Measurements from ENCODE around the gene ST6GALNAC1. TPM values are rescaled to one million over a fixed set of nuclear protein-coding genes. Genes with fewer than 3 reads are reported as not detected.
A peak's percentile ranks its signal among the peaks of the same experiment; 100 is the strongest.

ST6GALNAC1 gene
- total and polyA plus RNA-seq, 2 of the 13 experiments (the other 11 are each of a cell fraction or from before 2014, with no cell fraction given): not detected

- TF ChIP-seq YEATS4 (CRISPR knock-in tag; IDR thresholded peaks at IDR 0.05; ENCODE audit: borderline replicate concordance): no peak
- no peak for TF ChIP-seq ELF4 (CRISPR knock-in tag; IDR thresholded peaks at IDR 0.05; ENCODE audit: borderline replicate concordance)
- TF ChIP-seq ZNF563 (CRISPR knock-in tag; IDR thresholded peaks at IDR 0.05): no peak
- no peak for TF ChIP-seq MED8 (CRISPR knock-in tag; IDR thresholded peaks at IDR 0.05; ENCODE audit: insufficient replicate concordance)
- no peak for TF ChIP-seq ZNF891 (CRISPR knock-in tag; IDR thresholded peaks at IDR 0.05)
- no peak for TF ChIP-seq ZNF550 (CRISPR knock-in tag; IDR thresholded peaks at IDR 0.05; ENCODE audit: borderline replicate concordance)
- TF ChIP-seq NFKBIZ (CRISPR knock-in tag; IDR thresholded peaks at IDR 0.05): no peak
- no peak for TF ChIP-seq NR3C1 (CRISPR knock-in tag; IDR thresholded peaks at IDR 0.05)
- no peak for TF ChIP-seq ZNF510 (CRISPR knock-in tag; IDR thresholded peaks at IDR 0.05; ENCODE audit: low read depth)
- no peak for TF ChIP-seq CAMTA2 (CRISPR knock-in tag; IDR thresholded peaks at IDR 0.05; ENCODE audit: borderline replicate concordance)
- TF ChIP-seq JARID2 (CRISPR knock-in tag; IDR thresholded peaks at IDR 0.05; ENCODE audit: insufficient replicate concordance): no peak
- no peak for TF ChIP-seq ZNF382 (CRISPR knock-in tag; IDR thresholded peaks at IDR 0.05; ENCODE audit: borderline replicate concordance)
- TF ChIP-seq NFYB (CRISPR knock-in tag; IDR thresholded peaks at IDR 0.05): no peak
- TF ChIP-seq ZNF776 (CRISPR knock-in tag; IDR thresholded peaks at IDR 0.05): no peak
- no peak for TF ChIP-seq PAX8 (CRISPR knock-in tag; IDR thresholded peaks at IDR 0.05; ENCODE audit: borderline replicate concordance)
- TF ChIP-seq ZBTB37 (CRISPR knock-in tag; IDR thresholded peaks at IDR 0.05): no peak
- TF ChIP-seq RERE (CRISPR knock-in tag; IDR thresholded peaks at IDR 0.05; ENCODE audit: low read depth): no peak
- TF ChIP-seq SNAPC2 (CRISPR knock-in tag; IDR thresholded peaks at IDR 0.05): no peak
- TF ChIP-seq ZNF512B (CRISPR knock-in tag; IDR thresholded peaks at IDR 0.05; ENCODE audit: borderline replicate concordance): 0 out of 2 replicates have a peak, but pooled peaks have one; percentile 50
- no peak for TF ChIP-seq HMGA1 (CRISPR knock-in tag; conservative IDR thresholded peaks at IDR 0.05)
Measured at GRCh38 chr17:76585033-76585648, 58.4 kb downstream of the ST6GALNAC1 start (continued).

Data from HepG2 (cell line).